Forelimb muscle (tissue), 1 donor: Measurements from ENCODE around the gene CAT. TPM values are rescaled to one million over a fixed set of nuclear protein-coding genes. Genes with fewer than 3 reads are reported as not detected.

ENCODE experiments used
- DNase-seq: peaks from one replicate; pipeline ENCODE4 v3.0.0-alpha.2; 2013; ENCODE audit warnings: low read depth
- polyA plus RNA-seq: library from polyadenylated mRNA; unstranded; fragments of 120-200 nt; gene quantifications from one replicate; pipeline ENCODE4 v1.2.1, GENCODE V29; 2013; ENCODE audit not compliant: insufficient read length

The CAT gene
- polyA plus RNA-seq, 1 donor = 68.9 TPM

DNA sequence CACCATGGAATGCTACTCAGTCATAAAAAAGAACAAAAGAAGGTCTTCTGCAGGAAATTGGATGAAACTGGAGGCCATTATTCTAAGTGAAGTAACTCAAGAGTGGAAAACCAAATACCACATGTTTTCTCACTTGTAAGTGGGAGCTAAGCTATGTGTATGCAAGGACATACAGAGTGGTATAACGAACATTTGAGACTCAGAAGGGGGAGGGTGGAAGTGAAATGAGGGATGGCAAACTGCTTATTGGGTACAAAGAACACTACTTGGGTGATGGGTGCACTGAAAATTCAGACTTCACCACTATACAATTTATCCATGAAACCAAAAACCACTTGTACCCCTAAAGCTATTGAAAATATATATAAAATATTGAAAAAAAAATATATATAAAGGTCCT, 13.4 kb upstream of the CAT start:
- no peak for DNase-seq

DNA sequence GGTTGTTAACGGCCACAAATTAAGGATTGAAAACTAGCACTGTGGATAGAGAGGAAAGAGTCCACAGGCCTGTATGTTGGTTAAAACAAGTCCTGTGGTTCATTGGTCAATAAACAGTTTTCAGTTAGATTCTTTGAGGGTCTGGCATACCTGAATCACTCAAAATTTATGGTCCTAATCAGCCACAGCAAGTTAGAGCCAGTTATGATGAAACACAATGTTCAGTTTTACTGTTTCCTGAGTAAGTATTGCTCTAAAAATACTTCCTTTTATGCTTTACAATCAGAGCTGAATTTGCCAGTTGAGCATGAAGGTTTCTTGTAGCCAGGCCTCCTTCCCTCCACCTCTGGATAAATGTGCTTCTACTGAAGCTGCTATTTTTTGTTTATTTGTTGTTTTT, 12.9 kb upstream of the CAT start:
- no peak for DNase-seq

GRCh38 chr11:34426766-34427185, 12.0 kb upstream of the CAT start:
- DNase-seq = peak; percentile 78

DNA sequence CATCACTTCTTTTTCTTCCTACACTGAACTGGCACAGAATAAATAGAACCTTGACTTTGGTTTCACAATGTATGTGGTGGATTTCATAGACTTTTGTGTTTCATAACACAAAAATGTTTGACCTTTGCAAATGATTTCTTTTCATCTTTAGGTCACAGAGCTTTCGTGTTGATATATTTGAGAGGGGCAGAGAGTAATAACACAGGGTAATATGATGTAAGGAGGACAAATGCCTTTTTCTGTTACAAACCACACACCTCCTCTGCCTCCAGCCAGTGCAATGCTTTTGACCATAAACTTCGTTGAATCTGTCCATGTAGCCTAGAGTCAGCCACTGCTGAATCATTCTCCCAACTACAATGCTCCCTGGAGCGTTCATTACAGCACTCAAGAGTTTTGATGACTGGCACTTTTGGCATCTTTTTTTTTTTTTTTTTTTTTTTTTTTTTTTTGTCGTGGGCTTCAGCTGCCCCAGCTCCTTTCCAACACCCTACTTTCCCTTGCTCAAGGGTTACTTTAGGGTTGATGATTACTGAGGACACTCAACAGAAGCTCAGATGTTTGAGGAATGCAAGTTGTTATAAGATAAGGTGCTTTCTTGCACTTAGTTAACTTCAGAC, 11.4 kb upstream of the CAT start:
- DNase-seq = no peak

DNA sequence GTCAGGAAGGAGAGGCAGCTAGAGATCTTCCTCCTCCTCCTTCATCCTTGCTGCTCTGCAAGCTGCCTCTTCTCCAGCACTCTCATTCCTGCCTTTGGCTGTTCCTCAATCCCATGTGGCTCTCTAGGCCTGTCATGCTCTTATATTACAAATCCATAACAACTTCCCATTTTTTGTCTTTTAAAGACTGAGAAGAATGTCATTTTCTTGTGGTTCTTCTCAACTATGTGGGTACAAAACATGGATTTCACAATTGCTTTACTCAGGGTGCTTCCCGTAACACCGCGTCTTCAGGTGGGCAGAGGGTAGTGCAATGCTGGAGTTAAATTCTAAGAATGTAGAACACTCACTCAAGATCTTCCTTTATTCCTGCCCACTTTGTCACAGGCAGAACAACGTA, 6.8 kb upstream of the CAT start:
- DNase-seq = no peak

GRCh38 chr11:34432822-34433221, 5.9 kb upstream of the CAT start:
- no peak for DNase-seq

- no peak for DNase-seq
These were observed 4.8 kb upstream of the CAT start for GRCh38 chr11:34433899-34434298.

- no peak for DNase-seq
These were observed 1.3 kb upstream of the CAT start for GRCh38 chr11:34437224-34438125.

GRCh38 chr11:34439610-34440198, 970 bp downstream of the CAT start:
- no peak for DNase-seq

DNA sequence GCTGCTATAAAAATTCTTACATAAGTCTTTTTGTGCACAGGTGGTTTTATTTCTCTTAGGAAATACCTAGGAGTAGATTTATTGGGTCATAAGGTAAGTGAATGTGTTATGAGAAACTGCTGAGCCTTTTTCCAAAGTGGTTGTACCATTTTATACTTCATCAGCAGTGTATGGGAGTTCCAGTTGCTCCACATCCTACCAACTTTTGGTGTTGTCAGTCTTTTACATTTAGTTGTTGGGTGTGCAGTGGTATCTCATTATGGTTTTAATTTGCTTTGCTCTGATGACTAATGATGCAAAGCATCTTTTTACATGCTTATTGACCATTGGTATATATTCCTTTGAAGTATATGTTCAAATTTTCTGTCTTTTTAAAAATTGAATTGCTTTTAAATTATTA, 3.1 kb downstream of the CAT start:
- DNase-seq = no peak

DNA sequence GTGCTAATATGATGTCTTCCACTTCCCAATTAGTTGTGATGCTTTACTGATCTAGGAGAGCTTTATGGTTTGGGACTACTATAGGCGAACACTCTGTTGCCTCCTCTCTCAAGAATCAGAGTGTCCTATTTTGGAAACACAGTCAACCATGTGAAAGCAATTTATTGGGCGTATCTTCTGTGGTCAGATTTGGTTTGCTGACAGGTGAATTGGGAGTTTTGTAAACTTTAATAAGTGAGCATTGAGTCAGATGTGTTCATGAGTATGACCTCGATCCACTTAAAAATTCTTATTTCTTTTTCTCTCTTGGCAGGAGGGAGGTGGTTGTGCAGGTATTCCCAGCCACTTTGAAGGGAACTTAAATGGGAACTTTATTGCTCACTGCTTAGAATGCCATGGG, 4.4 kb downstream of the CAT start:
- DNase-seq = no peak

DNA sequence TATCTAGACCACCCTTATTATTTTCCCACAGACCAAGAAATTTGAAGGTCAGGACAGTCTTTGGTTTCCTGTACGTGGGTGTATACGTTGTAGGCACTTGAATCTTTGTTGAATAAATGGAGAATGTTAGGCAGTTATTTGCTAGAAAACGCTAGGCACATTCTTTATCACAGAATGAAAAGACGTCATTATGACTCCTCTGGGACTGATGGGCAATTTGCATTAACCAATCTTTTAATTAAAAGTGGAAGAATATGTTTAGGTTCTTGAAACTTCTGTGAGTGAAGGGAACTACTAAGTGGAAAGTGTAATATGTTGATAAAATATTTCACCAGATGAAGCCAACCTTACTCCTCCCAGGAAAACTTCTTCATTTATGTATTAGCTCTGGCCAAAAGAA, 5.7 kb downstream of the CAT start:
- DNase-seq = no peak

- no peak for DNase-seq
These were observed 7.2 kb downstream of the CAT start for GRCh38 chr11:34445956-34446355.

GRCh38 chr11:34446386-34446785, 7.7 kb downstream of the CAT start:
- no peak for DNase-seq

DNA sequence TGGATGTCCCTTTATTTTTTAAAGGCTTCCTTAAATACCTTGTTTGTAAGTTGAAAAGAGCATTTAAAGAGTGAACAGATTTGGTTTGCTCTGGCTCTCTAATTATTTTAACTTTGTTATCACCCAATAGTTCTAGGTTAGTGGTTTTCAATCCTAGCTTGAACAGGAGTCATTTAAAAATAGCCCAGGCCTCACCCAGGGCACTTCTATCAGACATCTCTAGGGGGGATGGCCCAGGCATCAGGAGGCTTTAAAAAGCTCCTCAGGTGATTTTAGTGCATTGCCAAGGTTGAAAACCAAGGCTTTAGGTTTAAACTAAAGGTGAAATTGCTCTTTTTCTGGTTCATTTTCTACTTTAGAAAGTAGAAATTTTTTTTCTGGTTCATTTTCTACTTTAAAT, 8.3 kb downstream of the CAT start:
- no peak for DNase-seq

DNA sequence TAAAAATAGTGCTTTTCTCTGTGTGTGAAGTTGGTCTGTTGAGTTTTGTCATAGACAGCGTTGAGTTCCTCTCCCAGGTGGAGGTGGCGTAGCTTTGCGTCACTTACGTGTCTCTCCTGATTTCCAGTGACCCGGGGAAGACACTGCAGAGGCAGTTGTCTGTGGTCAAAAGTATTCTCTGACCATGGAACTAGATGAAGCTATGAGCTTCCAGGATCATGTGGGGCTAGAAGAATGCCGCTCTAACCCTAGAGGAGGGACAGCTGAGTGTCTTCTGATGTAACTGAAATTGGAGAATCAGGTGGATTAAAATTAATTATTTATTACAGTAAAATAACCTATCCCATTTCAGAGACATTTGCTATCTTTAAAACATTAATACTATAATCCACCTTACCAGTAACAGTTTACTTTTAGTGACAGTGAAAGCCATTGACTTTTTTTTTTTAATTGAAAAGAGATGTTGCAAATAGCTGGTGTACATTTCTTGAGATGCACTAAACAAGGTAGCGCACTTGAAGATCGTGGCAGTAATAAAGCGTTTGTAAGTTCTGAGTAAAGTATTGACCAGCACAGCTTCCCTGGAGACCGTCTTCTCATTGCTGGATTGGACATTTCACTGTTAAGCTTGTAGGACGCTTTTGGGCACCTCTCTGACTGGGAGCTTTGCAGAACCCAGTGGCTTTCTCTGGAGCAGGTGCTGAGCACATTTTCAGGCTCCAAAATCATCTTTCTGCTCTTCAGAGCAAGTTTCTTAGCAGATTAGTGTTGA, 9.7 kb downstream of the CAT start:
- DNase-seq = no peak

DNA sequence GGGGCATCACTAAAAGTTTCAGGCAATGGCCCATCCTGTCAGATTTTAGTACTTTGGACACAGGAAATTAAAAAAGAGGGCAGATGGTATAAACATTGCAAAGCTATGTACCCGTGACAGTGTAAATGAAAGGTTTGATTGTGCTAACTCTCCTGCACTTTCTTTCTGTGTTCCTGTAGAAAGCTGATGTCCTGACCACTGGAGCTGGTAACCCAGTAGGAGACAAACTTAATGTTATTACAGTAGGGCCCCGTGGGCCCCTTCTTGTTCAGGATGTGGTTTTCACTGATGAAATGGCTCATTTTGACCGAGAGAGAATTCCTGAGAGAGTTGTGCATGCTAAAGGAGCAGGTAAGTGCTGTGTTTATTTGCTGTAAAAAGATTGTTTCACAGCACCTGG, 10.3 kb downstream of the CAT start:
- DNase-seq = no peak

DNA sequence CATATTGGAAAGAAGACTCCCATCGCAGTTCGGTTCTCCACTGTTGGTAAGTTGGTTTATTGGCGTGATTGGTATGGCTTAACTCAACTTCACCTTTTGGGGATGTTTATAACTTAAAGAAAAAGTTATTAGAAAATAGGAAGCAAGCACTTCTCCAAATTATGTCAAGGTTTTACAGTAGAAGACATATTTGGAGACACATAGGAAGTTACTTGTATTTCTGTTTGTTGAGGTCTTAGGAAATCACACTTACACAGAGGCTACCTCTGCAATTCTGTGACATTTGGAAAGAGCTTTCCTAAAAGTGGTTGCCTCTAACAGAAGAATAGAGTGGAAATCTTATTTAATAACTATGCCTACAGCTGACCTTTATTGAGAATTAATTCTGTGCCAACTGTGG, 12.3 kb downstream of the CAT start:
- DNase-seq = no peak

- no peak for DNase-seq
These were observed 15.7 kb downstream of the CAT start for GRCh38 chr11:34454308-34455032.

- DNase-seq = no peak
These were observed 18.9 kb downstream of the CAT start for GRCh38 chr11:34457607-34458006.

DNA sequence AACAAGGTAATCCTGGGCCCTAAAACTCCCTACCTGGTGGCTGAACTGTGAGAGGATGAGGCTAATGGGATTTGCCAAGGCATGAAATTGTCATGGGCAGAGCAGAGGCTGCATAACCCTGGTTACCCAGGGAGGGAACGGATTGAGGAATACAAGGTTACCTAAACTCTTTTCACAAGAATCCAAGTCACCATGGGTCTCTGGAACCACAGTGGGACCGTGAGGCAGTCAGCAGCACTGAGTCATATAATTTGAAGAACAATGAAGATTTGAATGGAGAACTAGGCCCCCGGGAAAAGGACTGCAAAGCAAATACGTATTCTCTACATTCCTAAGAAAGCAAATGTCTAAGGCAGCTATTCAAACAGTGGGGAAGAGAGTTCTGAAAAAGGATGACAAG, 19.8 kb downstream of the CAT start:
- no peak for DNase-seq
